Melanocyte of skin (primary cell): ENCODE results near the gene LEKR1. TPM values are rescaled to one million over a fixed set of nuclear protein-coding genes. Genes with fewer than 3 reads are reported as not detected.

Experiments used
- small RNA-seq, 2 donors: library from RNA; depleted of rRNA; stranded (forward); fragments of <200 nt; gene quantifications; one replicate each; pipeline ENCODE3, GENCODE V24; 2012
- total RNA-seq, 2 donors: library from RNA; depleted of rRNA; stranded (reverse); fragments of >200 nt; gene quantifications; 2 replicates each; pipeline ENCODE4 v1.2.3, GENCODE V29; 2012

Gene LEKR1
- under 1 TPM; 0.67 to 0.69 TPM for total RNA-seq

DNA sequence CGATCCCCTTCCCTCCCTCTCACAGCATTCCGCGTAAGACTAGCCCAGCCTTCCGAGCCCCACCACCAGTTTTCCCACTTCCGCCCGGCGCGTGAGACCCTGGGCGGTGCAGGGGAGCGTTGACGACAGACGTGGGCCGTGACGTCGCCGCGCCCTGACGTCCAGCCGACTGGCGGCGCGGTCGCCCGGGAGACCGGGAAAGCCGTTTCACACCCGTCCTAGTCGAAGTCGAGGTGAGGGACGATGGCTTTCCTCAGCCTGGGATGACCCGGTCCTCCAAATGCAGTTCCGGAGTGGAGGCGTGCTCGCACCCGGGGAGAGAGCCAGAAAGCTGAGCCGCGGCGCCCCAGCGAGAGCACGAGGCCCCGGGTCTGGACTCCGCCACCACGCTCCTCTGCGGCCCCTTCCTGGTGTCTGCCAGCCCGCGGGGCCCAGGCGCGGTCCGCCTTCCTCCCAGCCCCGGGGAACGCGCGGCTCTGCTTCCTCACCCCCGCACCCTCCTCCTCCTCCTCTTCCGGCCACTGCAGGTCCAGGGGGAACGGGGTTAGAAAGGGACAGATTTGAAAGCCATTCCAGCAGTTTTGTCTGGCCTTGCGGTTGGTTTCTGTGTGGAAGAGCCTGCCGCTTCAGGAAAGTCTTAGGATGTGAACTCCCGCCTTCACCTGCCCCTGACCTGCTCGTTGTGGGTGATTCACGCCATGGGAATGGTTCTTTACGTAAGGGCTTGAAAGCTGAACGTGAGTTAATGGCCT lies at the start of gene LEKR1:
Gene LEKR1 (plus strand): TSS at position 210 of the 752 bp plus-strand sequence. CDS start 2,977 bp downstream, outside the sequence.

Small RNA genes lying within 50 kb of the gene (small RNA-seq; reads per million reads assigned to genes)
- 0 reads per million in 2 donors for gene KLF3P2

Other genes starting within 250 kb of the LEKR1 start
- gene TIPARP, start 151.8 kb upstream of the LEKR1 start, total RNA-seq: 10 to 100 TPM; 17.9 to 24.0 TPM